Measurements from ENCODE around the gene MYO10. TPM values are rescaled to one million over a fixed set of nuclear protein-coding genes. Genes with fewer than 3 reads are reported as not detected.
A peak's percentile ranks its signal among the peaks of the same experiment; 100 is the strongest.

Gene MYO10
- total RNA-seq, 4 donors from 2014 or later: 5.6 to 11.0 (median 6.4) TPM

GRCh38 chr5:16886793-16887345 lies 49.2 kb downstream of the MYO10 start:
- Histone ChIP-seq H3K4me1 (no peaks in the 10 kb centered on the region), H3K27me3 (no peaks in the 10 kb centered on the region), H3K9me3 (no peaks in the 10 kb centered on the region), H3K27ac (no peak overlapping the region), H3K4me3 (no peak overlapping the region), H3K36me3 (no peaks in the 10 kb centered on the region)
- TF ChIP-seq, protein P1, sequence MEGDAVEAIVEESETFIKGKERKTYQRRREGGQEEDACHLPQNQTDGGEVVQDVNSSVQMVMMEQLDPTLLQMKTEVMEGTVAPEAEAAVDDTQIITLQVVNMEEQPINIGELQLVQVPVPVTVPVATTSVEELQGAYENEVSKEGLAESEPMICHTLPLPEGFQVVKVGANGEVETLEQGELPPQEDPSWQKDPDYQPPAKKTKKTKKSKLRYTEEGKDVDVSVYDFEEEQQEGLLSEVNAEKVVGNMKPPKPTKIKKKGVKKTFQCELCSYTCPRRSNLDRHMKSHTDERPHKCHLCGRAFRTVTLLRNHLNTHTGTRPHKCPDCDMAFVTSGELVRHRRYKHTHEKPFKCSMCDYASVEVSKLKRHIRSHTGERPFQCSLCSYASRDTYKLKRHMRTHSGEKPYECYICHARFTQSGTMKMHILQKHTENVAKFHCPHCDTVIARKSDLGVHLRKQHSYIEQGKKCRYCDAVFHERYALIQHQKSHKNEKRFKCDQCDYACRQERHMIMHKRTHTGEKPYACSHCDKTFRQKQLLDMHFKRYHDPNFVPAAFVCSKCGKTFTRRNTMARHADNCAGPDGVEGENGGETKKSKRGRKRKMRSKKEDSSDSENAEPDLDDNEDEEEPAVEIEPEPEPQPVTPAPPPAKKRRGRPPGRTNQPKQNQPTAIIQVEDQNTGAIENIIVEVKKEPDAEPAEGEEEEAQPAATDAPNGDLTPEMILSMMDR (IDR thresholded peaks at IDR 0.05): no peak
- TF ChIP-seq POLR2AphosphoS5 (IDR thresholded peaks at IDR 0.05) (no peak), POLR2A (IDR thresholded peaks at IDR 0.05) (no peak), EP300 (IDR thresholded peaks at IDR 0.05) (no peak)
- no peak for ATAC-seq
- 81 to 94% methylated on average over 6 to 7 of the region's 8 CpGs for WGBS, 2 donors (ENCODE audit: low coverage in 1 of 2)

- no peaks in the 10 kb centered on the region for H3K9me3 ChIP-seq
- H3K27me3 ChIP-seq: no peaks in the 10 kb centered on the region
- no peaks in the 10 kb centered on the region for H3K36me3 ChIP-seq
- TF ChIP-seq POLR2AphosphoS5 (IDR thresholded peaks at IDR 0.05) (peak; percentile 61), POLR2A (IDR thresholded peaks at IDR 0.05) (no peak), EP300 (IDR thresholded peaks at IDR 0.05) (no peak)
- TF ChIP-seq, protein P1 (IDR thresholded peaks at IDR 0.05): no peak
- no peaks in the 10 kb centered on the region for H3K4me1 ChIP-seq
- peak; percentile 34 for ATAC-seq
- 66 to 67% methylated on average over 1 to 7 of the region's 7 CpGs for WGBS, 2 donors (ENCODE audit: low coverage in 1 of 2)
- H3K4me3 ChIP-seq: no peak overlapping the region
- no peak overlapping the region for H3K27ac ChIP-seq
Observed at GRCh38 chr5:16886366-16886736, 49.7 kb downstream of the MYO10 start.

DNA sequence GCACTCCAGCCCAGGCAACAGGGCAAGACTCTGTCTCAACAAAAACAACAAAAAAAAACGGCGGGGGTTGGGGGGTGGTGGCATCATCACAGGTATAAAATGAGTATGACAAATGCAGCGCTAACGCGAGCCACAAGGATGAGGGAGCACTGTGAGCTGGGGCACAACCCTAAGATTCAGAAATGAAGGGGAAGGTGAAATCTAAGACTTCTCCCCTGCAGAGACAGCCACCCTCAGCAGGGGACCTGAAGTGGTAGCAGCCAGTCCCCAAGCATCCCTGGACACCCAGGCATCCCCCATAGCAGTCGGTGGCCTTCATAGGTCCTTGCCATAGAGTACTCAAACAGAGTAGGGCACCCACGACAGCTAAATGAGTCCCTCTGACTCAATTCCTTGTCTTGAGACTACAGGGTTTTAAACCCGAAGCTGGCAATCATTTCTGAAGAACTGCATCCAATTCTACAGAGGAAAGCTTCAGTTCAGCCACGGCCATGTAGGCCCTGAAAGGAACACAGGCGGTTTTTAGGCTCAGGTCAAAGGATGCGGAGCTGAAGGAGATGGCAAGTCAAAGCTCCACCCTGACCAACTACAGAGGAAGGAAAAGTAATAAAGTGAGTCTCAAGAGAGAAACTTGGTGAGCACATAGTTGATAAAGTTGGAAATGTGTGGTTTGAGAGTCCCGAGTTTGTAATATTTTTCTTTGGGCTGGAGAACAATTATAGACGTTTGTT lies 50.3 kb downstream of the MYO10 start:
- TF ChIP-seq, protein P1 (IDR thresholded peaks at IDR 0.05): no peak
- no peaks in the 10 kb centered on the region for H3K9me3 ChIP-seq
- no peak overlapping the region for H3K4me3 ChIP-seq
- H3K27ac ChIP-seq: peak overlapping the region in 2 of 4 donors; percentile 20 to 57
- H3K27me3 ChIP-seq: no peaks in the 10 kb centered on the region
- no peaks in the 10 kb centered on the region for H3K36me3 ChIP-seq
- no peak for ATAC-seq
- no peaks in the 10 kb centered on the region for H3K4me1 ChIP-seq
- 78 to 86% methylated on average over 5 to 9 of the region's 13 CpGs for WGBS, 2 donors (ENCODE audit: low coverage in 1 of 2)

DNA sequence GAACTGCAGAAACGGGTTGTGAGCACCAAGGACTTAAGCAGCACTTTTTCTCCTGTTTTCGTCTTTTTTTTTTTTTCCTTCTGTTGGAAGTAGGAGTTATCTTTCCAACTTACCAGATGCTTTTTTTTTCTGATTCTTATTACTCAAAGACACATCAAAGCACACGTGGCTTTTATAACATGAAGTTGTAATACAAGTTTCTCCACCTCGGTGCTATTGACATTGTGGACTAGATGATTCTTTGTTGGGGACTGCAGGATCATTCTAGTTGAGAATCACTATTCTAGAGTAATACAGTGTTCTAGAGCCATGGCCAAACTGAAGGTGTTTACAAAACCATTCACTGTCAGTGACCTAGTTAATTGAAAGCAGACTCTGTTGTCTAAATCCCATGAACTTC lies 51.5 kb downstream of the MYO10 start:
- no peaks in the 10 kb centered on the region for H3K27me3 ChIP-seq
- H3K4me3 ChIP-seq: no peak overlapping the region
- no peaks in the 10 kb centered on the region for H3K4me1 ChIP-seq
- TF ChIP-seq POLR2AphosphoS5 (IDR thresholded peaks at IDR 0.05) (no peak), POLR2A (IDR thresholded peaks at IDR 0.05) (no peak), EP300 (IDR thresholded peaks at IDR 0.05) (no peak)
- TF ChIP-seq, protein P1 (IDR thresholded peaks at IDR 0.05): no peak
- ATAC-seq: no peak
- 73 to 89% methylated on average over 4 of the region's 4 CpGs for WGBS, 2 donors (ENCODE audit: low coverage in 1 of 2)
- H3K36me3 ChIP-seq: no peaks in the 10 kb centered on the region
- H3K9me3 ChIP-seq: no peaks in the 10 kb centered on the region
- H3K27ac ChIP-seq: no peak overlapping the region

DNA sequence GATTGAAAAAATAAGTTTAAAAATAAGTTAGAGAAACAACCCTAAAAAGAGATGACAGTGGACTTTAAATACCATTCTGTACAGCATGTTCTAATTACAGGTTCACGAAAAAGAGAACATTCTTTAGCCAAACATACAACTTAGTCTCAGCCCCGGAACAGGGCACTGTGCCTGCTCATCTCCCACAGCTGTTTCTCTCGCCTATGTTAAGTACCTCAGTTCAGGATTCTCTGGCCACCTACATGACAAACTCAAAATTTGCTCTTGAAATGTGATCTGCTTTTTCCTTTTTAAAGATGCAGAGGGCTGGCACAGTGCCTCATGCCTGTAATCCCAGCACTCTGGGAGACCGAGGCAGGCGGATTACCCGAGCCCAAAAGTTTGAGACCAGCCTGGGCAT lies 52.3 kb downstream of the MYO10 start:
- no peak overlapping the region for H3K4me3 ChIP-seq
- 73 to 82% methylated on average over 3 to 6 of the region's 6 CpGs for WGBS, 2 donors (ENCODE audit: low coverage in 1 of 2)
- no peaks in the 10 kb centered on the region for H3K36me3 ChIP-seq
- no peak overlapping the region for H3K27ac ChIP-seq
- ATAC-seq: no peak
- TF ChIP-seq POLR2AphosphoS5 (IDR thresholded peaks at IDR 0.05): no peak
- TF ChIP-seq EP300 (IDR thresholded peaks at IDR 0.05): no peak
- TF ChIP-seq, protein P1 (IDR thresholded peaks at IDR 0.05): no peak
- no peak for TF ChIP-seq POLR2A (IDR thresholded peaks at IDR 0.05)
- H3K9me3 ChIP-seq: no peaks in the 10 kb centered on the region
- H3K27me3 ChIP-seq: no peaks in the 10 kb centered on the region
- no peaks in the 10 kb centered on the region for H3K4me1 ChIP-seq
